ENCODE measurements around the gene PRPSAP2. TPM values are rescaled to one million over a fixed set of nuclear protein-coding genes. Genes with fewer than 3 reads are reported as not detected.

PRPSAP2 gene
- total RNA-seq, 1 experiment from 2014 or later: 33.6 TPM

DNA sequence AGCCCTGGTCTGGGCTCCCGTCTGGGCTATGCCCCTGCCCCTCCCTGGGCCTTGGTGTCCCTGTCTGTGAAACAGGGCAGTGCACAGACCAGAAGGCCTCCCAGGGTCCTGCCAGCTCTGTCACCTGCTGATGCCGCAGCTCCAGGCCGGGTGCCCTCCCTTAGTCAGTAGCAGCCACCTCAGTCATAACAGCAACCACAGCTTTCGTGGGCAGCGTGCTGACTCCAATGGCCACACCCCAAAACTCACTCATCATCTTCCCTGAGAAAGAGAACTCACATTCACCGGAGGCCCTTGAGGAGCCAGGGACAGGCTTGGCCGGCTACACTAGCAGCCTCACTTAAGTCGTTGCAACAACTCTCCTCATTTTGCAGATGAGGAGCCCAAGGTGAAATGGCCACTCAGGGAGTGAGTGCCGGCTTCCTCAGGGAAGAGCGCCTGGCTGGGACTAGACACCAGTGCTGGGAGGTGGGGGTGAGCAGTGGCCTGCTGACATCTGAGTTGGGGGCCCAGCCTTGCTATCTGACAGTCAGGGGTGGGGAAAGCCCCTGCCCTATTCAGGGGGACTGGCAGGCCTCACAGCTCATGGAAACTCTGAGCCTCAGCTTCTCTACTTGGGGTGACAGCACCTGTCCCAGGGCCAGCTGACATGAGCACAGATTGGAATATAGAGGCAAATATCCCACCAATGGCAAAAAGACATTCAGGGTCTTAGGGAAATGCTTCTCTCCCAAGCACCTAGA is 116.6 kb downstream of the PRPSAP2 start:
- intact Hi-C loops (cut with micrococcal nuclease): no loop called here
- no TSS peak for BruUV-seq (replicated peaks)
- Mint-ChIP-seq H3K4me3 (ENCODE audit: unreplicated experiment) (no peak overlapping the region), H3K27ac (ENCODE audit: low read depth, unreplicated experiment) (no peak overlapping the region), H3K36me3 (ENCODE audit: insufficient read depth, unreplicated experiment) (peaks cover 79% of the 10 kb centered on the region), H3K9me3 (ENCODE audit: unreplicated experiment) (no peaks in the 10 kb centered on the region), H3K4me1 (ENCODE audit: insufficient read depth, unreplicated experiment) (peaks cover 4% of the 10 kb centered on the region), H3K27me3 (ENCODE audit: insufficient read depth, unreplicated experiment) (no peaks in the 10 kb centered on the region)
- no peak for DNase-seq (ENCODE audit: unreplicated experiment)
- TF ChIP-seq, protein P1, sequence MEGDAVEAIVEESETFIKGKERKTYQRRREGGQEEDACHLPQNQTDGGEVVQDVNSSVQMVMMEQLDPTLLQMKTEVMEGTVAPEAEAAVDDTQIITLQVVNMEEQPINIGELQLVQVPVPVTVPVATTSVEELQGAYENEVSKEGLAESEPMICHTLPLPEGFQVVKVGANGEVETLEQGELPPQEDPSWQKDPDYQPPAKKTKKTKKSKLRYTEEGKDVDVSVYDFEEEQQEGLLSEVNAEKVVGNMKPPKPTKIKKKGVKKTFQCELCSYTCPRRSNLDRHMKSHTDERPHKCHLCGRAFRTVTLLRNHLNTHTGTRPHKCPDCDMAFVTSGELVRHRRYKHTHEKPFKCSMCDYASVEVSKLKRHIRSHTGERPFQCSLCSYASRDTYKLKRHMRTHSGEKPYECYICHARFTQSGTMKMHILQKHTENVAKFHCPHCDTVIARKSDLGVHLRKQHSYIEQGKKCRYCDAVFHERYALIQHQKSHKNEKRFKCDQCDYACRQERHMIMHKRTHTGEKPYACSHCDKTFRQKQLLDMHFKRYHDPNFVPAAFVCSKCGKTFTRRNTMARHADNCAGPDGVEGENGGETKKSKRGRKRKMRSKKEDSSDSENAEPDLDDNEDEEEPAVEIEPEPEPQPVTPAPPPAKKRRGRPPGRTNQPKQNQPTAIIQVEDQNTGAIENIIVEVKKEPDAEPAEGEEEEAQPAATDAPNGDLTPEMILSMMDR (IDR thresholded peaks at IDR 0.05; ENCODE audit: unreplicated experiment): no peak
- CTCF ChIA-PET: interaction anchor here (0.6 to 1.9 kb wide), 4 partner anchors 9 to 1619 kb away, joined by 3 to 9 read pairs (median 4); no protein-coding TSS in a partner anchor
- POLR2A ChIA-PET: no interaction called here

DNA sequence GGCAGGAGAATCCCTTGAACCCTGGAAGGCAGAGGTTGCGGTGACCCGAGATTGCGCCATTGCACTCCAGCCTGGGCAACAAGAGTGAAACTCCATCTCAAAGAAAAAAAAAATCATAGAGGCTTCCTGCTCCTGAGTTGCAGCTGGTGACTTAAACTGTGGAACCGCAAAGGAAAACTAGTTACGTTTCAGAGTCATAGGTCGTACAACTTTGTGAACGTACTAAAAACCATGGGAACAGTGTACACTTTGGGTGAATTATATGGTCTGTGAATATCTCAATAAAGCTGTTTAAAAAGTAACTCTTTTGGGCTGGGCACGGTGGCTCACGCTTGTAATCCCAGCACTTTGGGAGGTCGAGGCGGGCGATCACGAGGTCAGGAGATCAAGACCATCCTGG is 117.7 kb downstream of the PRPSAP2 start:
- H3K4me3 Mint-ChIP-seq (ENCODE audit: unreplicated experiment): no peak overlapping the region
- intact Hi-C loops (cut with micrococcal nuclease): no loop called here
- DNase-seq (ENCODE audit: unreplicated experiment): no peak
- TF ChIP-seq, protein P1 (IDR thresholded peaks at IDR 0.05; ENCODE audit: unreplicated experiment): no peak
- no peak overlapping the region for H3K27ac Mint-ChIP-seq (ENCODE audit: low read depth, unreplicated experiment)
- CTCF ChIA-PET: interaction anchor here (0.6 to 1.9 kb wide), 4 partner anchors 10 to 24 kb away, joined by 3 to 9 read pairs (median 4); partner anchors contain the start of gene SLC5A10
- no peaks in the 10 kb centered on the region for H3K4me1 Mint-ChIP-seq (ENCODE audit: insufficient read depth, unreplicated experiment)
- peaks cover 73% of the 10 kb centered on the region for H3K36me3 Mint-ChIP-seq (ENCODE audit: insufficient read depth, unreplicated experiment)
- H3K9me3 Mint-ChIP-seq (ENCODE audit: unreplicated experiment): no peaks in the 10 kb centered on the region
- H3K27me3 Mint-ChIP-seq (ENCODE audit: insufficient read depth, unreplicated experiment): no peaks in the 10 kb centered on the region
- POLR2A ChIA-PET: no interaction called here
- no TSS peak for BruUV-seq (replicated peaks)

DNA sequence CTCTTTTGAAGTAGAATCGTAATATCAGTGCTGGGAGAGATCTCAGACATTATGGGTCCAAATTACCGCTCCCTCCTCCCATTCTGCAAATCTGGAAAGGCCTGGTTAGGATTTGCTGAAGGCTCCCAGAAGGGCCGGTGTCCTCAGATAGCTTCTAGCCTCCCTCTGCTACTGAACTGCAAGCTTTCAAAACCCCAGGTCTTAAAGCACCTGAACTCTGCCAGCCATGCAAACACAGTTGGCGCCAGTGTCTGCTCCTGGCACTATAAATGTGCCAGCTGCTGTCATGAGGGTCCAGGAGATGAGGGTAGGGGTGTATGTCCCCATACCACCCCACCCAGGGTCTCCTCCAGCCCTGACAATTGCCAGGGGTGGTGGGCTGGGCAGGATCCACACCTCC is 118.3 kb downstream of the PRPSAP2 start:
- POLR2A ChIA-PET: no interaction called here

GRCh38 chr17:18977021-18977420 is 119.1 kb downstream of the PRPSAP2 start:
- BruUV-seq (replicated peaks): no TSS peak
- no peaks in the 10 kb centered on the region for H3K4me1 Mint-ChIP-seq (ENCODE audit: insufficient read depth, unreplicated experiment)
- H3K4me3 Mint-ChIP-seq (ENCODE audit: unreplicated experiment): no peak overlapping the region
- intact Hi-C loops (cut with micrococcal nuclease): no loop called here
- ChIA-PET CTCF (interaction anchor here (1.2 kb wide), 1 partner anchor 16 kb away, joined by 3 read pairs; no protein-coding TSS in a partner anchor), POLR2A (no interaction called here)
- no peaks in the 10 kb centered on the region for H3K9me3 Mint-ChIP-seq (ENCODE audit: unreplicated experiment)
- H3K27me3 Mint-ChIP-seq (ENCODE audit: insufficient read depth, unreplicated experiment): no peaks in the 10 kb centered on the region
- H3K27ac Mint-ChIP-seq (ENCODE audit: low read depth, unreplicated experiment): no peak overlapping the region
- TF ChIP-seq, protein P1 (IDR thresholded peaks at IDR 0.05; ENCODE audit: unreplicated experiment): no peak
- peaks cover 59% of the 10 kb centered on the region for H3K36me3 Mint-ChIP-seq (ENCODE audit: insufficient read depth, unreplicated experiment)
- DNase-seq (ENCODE audit: unreplicated experiment): no peak

More for the DNA sequence above, 118.3 kb downstream of the PRPSAP2 start:
- TF ChIP-seq, protein P1 (IDR thresholded peaks at IDR 0.05; ENCODE audit: unreplicated experiment): no peak
- Mint-ChIP-seq H3K27ac (ENCODE audit: low read depth, unreplicated experiment) (no peak overlapping the region), H3K27me3 (ENCODE audit: insufficient read depth, unreplicated experiment) (no peaks in the 10 kb centered on the region), H3K9me3 (ENCODE audit: unreplicated experiment) (no peaks in the 10 kb centered on the region), H3K4me1 (ENCODE audit: insufficient read depth, unreplicated experiment) (no peaks in the 10 kb centered on the region), H3K36me3 (ENCODE audit: insufficient read depth, unreplicated experiment) (peaks cover 67% of the 10 kb centered on the region), H3K4me3 (ENCODE audit: unreplicated experiment) (no peak overlapping the region)
- CTCF ChIA-PET: interaction anchor here (0.6 to 1.9 kb wide), 2 partner anchors 15 to 24 kb away, joined by 3 to 9 read pairs; partner anchors contain the start of gene SLC5A10
- intact Hi-C loops (cut with micrococcal nuclease): no loop called here
- no TSS peak for BruUV-seq (replicated peaks)
- no peak for DNase-seq (ENCODE audit: unreplicated experiment)
